Naive thymus-derived CD8-positive, alpha-beta T cell (primary cell): ENCODE measurements around the gene MFSD12. TPM values are rescaled to one million over a fixed set of nuclear protein-coding genes. Genes with fewer than 3 reads are reported as not detected.

Experiments
- ATAC-seq, 2 donors: fragments of 150-1000 bp; cut with Tn5 transposase in 1 of 2; sonication (Bioruptor Pico), chemical (Tn5 transposase) in 1 of 2; 1 replicate in 1 of 2; 2 replicates in 1 of 2; pipeline ENCODE4 v1.10.0; 2021; ENCODE audit warnings: mild to moderate bottlenecking in 2 of 2, moderate library complexity in 2 of 2
- POLR2A ChIA-PET: fragments of 350-600 bp; sonication (Branson Sonifier 250); formaldehyde crosslinking; loops from one replicate; lab custom pipeline; 2021; ENCODE audit warnings: antibody characterized with exemption; lab: Charles Lee
- DNase-seq, 10 donors: peaks; one replicate each; pipeline versions ENCODE4 v3.0.0 to v3.0.0-alpha.2; 2020 to 2022
- H3K27ac Mint-ChIP-seq, 10 donors: one replicate each; pipeline ENCODE4 v1.8.0; 2020 to 2022; ENCODE audit warnings: mild to moderate bottlenecking in 10 of 10, mixed read lengths in 10 of 10, moderate library complexity in 4 of 10, inconsistent platforms in 1 of 10
- H3K27me3 Mint-ChIP-seq, 5 donors: one replicate each; pipeline ENCODE4 v1.8.0; 2021 to 2022; ENCODE audit warnings: mixed read lengths in 5 of 5
- H3K36me3 Mint-ChIP-seq, 3 donors: one replicate each; pipeline ENCODE4 v1.8.0; 2020 to 2022; ENCODE audit warnings: mixed read lengths in 3 of 3, mild to moderate bottlenecking in 2 of 3, inconsistent platforms in 1 of 3
- H3K4me1 Mint-ChIP-seq, 4 donors: one replicate each; pipeline ENCODE4 v1.8.0; 2021 to 2022; ENCODE audit warnings: mixed read lengths in 4 of 4
- H3K4me3 Mint-ChIP-seq, 10 donors: one replicate each; pipeline ENCODE4 v1.8.0; 2020 to 2022; ENCODE audit warnings: mild to moderate bottlenecking in 10 of 10, mixed read lengths in 10 of 10, moderate library complexity in 6 of 10, inconsistent platforms in 1 of 10
- H3K9me3 Mint-ChIP-seq, 9 donors: one replicate each; pipeline ENCODE4 v1.8.0; 2020 to 2022; ENCODE audit warnings: mixed read lengths in 9 of 9, mild to moderate bottlenecking in 3 of 9, inconsistent platforms in 1 of 9, moderate library complexity in 1 of 9
- polyA plus RNA-seq, 3 donors: library from polyadenylated mRNA; unstranded; fragments of 300-500 nt; fragmentation: Illumina TruSeq; gene quantifications; one replicate each; pipeline ENCODE4 v1.2.3, GENCODE V29; 2021
- total RNA-seq, 8 experiments: library from RNA in 2 of 8; stranded (reverse) in 2 of 8; gene quantifications; one replicate each; pipeline ENCODE4 v1.2.3 and lab custom pipeline; 2021 to 2026

Gene MFSD12
- total and polyA plus RNA-seq, 5 experiments from 2014 or later: 33.1 to 146 (median 59.6) TPM

DNA sequence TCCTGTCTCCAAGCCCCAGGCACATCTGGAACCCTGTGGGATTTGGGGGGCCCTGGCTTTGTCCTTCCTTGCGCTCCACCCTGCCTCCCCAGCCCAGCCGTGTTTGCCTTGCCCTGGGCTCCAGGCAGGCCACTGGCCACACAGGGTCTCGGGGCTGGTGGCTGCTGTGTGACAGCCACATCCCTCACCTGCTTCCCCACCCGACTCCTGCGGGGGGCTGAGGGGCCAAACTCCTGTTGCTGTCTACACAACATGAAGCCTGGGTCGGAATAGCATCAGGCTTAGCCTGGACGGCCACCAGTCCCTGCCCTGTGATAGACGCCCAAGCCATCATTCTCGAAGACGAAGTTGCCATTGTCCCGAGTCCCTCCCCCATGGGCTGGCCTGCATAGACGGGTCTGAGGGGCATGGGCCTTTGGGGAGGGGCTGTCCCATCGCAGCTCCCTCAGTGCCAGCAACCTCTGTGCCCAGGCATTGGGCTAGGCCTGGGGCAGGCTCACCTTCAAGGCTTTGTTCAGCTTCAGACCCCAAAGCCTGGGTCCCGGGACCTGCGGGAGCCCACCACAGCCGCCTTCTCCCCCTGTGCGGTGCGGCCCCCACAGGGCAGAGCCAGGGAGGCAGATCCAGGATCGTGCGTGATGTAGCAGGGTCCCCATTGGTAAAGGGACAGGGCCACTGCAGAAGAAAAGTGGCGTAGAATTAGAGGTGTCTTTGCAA is 33.9 kb downstream of the MFSD12 start:
- Mint-ChIP-seq H3K36me3 (peaks cover 0 to 40% (median 2%) of the 10 kb centered on the region in 3 donors), H3K9me3 (no peaks in the 10 kb centered on the region), H3K27ac (no peak overlapping the region), H3K27me3 (no peaks in the 10 kb centered on the region), H3K4me1 (peaks cover 6 to 13% (median 9%) of the 10 kb centered on the region in 4 donors), H3K4me3 (no peak overlapping the region)
- POLR2A ChIA-PET: no interaction called here
- no peak for ATAC-seq
- DNase-seq: no peak

DNA sequence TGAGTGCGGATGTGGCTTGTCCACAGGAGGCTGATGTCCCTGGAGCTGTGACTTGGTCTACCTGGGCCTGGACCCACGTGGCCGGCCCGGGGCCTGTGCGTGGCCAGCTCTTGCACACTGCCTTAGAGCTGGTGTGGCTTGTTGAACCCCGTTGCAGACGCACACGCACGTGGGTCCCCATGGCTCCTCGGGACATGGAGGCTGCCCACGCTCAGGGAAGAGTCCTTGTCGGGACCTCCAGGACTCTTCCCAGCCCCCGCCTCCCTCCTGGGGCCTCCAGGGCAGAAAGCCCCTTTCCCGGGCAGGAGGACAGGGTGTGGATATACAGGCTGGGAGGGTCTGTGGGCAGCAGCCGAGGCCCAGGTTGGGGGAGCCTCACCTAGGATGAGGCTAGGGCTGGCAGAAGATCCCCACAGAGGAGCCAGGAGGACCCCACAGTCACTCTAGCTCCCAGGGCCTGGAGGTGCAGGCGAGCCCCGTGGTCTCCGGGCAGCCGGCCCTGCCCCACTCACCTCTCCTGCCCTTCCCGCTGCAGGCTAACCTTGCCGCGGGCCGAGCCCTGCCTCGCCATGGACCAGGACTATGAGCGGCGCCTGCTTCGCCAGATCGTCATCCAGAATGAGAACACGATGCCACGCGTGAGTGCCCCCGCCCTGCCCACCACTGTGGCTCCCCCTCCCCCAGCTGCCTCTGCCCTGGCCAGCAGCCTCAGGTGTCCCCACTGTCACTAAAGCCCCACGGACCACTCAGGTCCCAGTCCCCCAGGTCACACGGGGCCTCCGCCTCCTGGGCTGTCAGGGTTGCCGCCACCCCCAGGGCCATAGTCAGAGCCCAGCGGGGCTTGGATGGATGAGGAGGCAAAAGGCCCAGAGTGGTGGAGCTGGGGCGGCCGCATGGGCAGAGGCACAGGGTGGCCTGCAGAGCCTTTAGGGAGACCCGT is 34.7 kb downstream of the MFSD12 start:
- DNase-seq (no peak), ATAC-seq (no peak)
- H3K36me3 Mint-ChIP-seq: peaks cover 0 to 40% (median 2%) of the 10 kb centered on the region in 3 donors
- no peaks in the 10 kb centered on the region for H3K27me3 Mint-ChIP-seq
- POLR2A ChIA-PET: interaction anchor here (0.5 kb wide), 1 partner anchor 1694 kb away, joined by 3 read pairs; no protein-coding TSS in a partner anchor
- H3K27ac Mint-ChIP-seq: no peak overlapping the region
- H3K4me3 Mint-ChIP-seq: no peak overlapping the region
- peaks cover 6 to 17% (median 12%) of the 10 kb centered on the region in 4 donors for H3K4me1 Mint-ChIP-seq
- H3K9me3 Mint-ChIP-seq: no peaks in the 10 kb centered on the region

GRCh38 chr19:3521104-3521445 is 36.3 kb downstream of the MFSD12 start:
- no peak for ATAC-seq
- H3K4me1 Mint-ChIP-seq: peaks cover 11 to 31% (median 23%) of the 10 kb centered on the region in 4 donors
- H3K4me3 Mint-ChIP-seq: peak overlapping the region in 1 of 10 donors; percentile 8
- no peak for DNase-seq
- H3K9me3 Mint-ChIP-seq: no peaks in the 10 kb centered on the region
- peak overlapping the region in 2 of 10 donors; percentile 11 to 46 for H3K27ac Mint-ChIP-seq
- POLR2A ChIA-PET: interaction anchor here (0.6 to 0.7 kb wide), 2 partner anchors 309 to 821 kb away, joined by 3 read pairs; no protein-coding TSS in a partner anchor
- no peaks in the 10 kb centered on the region for H3K27me3 Mint-ChIP-seq
- H3K36me3 Mint-ChIP-seq: peaks cover 0 to 34% (median 0%) of the 10 kb centered on the region in 3 donors

- H3K27me3 Mint-ChIP-seq: no peaks in the 10 kb centered on the region
- no peak overlapping the region for H3K27ac Mint-ChIP-seq
- DNase-seq (no peak), ATAC-seq (no peak)
- peaks cover 13 to 36% (median 30%) of the 10 kb centered on the region in 4 donors for H3K4me1 Mint-ChIP-seq
- H3K4me3 Mint-ChIP-seq: no peak overlapping the region
- H3K36me3 Mint-ChIP-seq: peaks cover 0 to 34% (median 0%) of the 10 kb centered on the region in 3 donors
- H3K9me3 Mint-ChIP-seq: no peaks in the 10 kb centered on the region
- POLR2A ChIA-PET: interaction anchor here (0.7 kb wide), 1 partner anchor 822 kb away, joined by 3 read pairs; no protein-coding TSS in a partner anchor
These were observed 37.0 kb downstream of the MFSD12 start for GRCh38 chr19:3520166-3521103.

DNA sequence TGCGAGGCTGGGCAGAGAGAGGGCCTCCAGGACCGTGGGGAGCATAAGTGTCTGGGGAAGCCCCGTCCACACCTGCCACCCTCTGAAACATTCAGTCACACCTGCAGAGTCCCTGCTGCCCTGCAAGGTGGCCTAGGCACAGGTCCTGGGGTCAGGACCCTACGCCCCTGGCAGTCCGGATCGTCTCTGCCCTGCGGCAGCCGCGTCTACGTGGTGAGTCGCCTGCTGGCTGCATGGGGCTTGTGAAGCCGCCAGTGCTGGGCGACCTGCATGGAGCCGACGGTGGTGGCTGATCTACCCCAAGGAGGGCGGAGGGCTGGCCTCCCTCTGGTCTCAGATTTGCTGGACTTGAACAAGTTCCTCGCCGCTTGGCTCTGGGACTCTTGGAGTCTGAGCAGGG is 38.3 kb downstream of the MFSD12 start:
- H3K27ac Mint-ChIP-seq: peak overlapping the region in 1 of 10 donors; percentile 19
- no peak for ATAC-seq
- POLR2A ChIA-PET: no interaction called here
- H3K36me3 Mint-ChIP-seq: peaks cover 0 to 27% (median 0%) of the 10 kb centered on the region in 3 donors
- peaks cover 18 to 47% (median 40%) of the 10 kb centered on the region in 4 donors for H3K4me1 Mint-ChIP-seq
- no peaks in the 10 kb centered on the region for H3K27me3 Mint-ChIP-seq
- no peaks in the 10 kb centered on the region for H3K9me3 Mint-ChIP-seq
- H3K4me3 Mint-ChIP-seq: no peak overlapping the region
- no peak for DNase-seq

DNA sequence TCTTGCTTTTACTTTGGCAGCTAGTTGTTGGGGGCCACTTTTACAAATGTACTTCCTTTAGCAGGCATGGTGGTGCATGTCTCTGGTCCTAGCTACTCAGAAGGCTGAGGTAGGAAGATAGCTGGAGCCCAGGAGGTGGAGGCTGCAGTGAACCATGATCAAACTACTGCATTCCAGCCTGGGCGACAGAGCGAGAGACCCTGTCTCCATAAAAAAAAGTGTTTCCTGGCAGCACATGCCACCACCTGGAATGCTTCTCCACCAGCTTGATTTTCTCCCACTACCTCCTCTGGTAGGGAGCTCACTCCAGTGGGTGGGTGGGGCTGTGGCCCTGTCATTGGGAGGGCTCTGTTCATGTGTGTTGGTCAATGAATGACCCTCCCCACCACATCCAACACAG is 38.7 kb downstream of the MFSD12 start:
- POLR2A ChIA-PET: interaction anchor here (0.6 kb wide), 1 partner anchor 51 kb away, joined by 4 read pairs; no protein-coding TSS in a partner anchor

GRCh38 chr19:3518255-3518654 is 39.1 kb downstream of the MFSD12 start:
- peak overlapping the region in 3 of 10 donors; percentile 34 to 74 (median 40) for H3K27ac Mint-ChIP-seq

More for the DNA sequence above, 38.7 kb downstream of the MFSD12 start:
- DNase-seq (no peak), ATAC-seq (no peak)
- Mint-ChIP-seq H3K27me3 (no peaks in the 10 kb centered on the region), H3K36me3 (peaks cover 0 to 22% (median 0%) of the 10 kb centered on the region in 3 donors), H3K9me3 (no peaks in the 10 kb centered on the region), H3K4me1 (peaks cover 18 to 51% (median 43%) of the 10 kb centered on the region in 4 donors), H3K27ac (peak overlapping the region in 1 of 10 donors; percentile 19), H3K4me3 (peak overlapping the region in 1 of 10 donors; percentile 45)

DNA sequence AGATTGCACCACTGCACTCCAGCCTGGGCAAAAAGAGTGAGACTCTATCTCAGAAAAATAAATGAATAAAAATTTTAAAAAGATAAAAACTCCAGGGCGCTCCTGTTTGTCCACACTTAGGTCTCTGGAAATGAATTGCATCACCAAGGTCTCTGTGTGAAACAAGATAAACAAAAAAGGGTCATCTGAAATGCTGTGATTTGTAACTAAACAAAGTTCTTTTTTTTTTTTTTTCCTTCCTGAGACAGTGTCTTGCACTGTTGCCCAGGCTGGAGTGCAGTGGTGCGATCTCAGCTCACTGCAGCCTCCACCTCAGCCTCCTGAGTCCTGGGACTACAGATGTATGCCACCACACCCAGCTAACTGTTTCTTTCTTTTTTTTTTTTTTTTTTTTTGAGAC is 39.7 kb downstream of the MFSD12 start:
- Mint-ChIP-seq H3K27ac (peak overlapping the region in 1 of 10 donors; percentile 80), H3K4me1 (peaks cover 19 to 56% (median 44%) of the 10 kb centered on the region in 4 donors), H3K36me3 (peaks cover 0 to 17% (median 0%) of the 10 kb centered on the region in 3 donors), H3K27me3 (no peaks in the 10 kb centered on the region), H3K4me3 (no peak overlapping the region), H3K9me3 (no peaks in the 10 kb centered on the region)
- DNase-seq (no peak), ATAC-seq (no peak)
- POLR2A ChIA-PET: interaction anchor here (0.7 to 1.5 kb wide), 2 partner anchors 11 to 167 kb away, joined by 4 to 5 read pairs; no protein-coding TSS in a partner anchor

More at GRCh38 chr19:3518255-3518654, 39.1 kb downstream of the MFSD12 start:
- POLR2A ChIA-PET: interaction anchor here (0.6 kb wide), 1 partner anchor 51 kb away, joined by 4 read pairs; no protein-coding TSS in a partner anchor
- H3K4me3 Mint-ChIP-seq: peak overlapping the region in 1 of 10 donors; percentile 45
- peaks cover 19 to 55% (median 44%) of the 10 kb centered on the region in 4 donors for H3K4me1 Mint-ChIP-seq
- ATAC-seq (no peak), DNase-seq (no peak)
- H3K9me3 Mint-ChIP-seq: no peaks in the 10 kb centered on the region
- H3K27me3 Mint-ChIP-seq: no peaks in the 10 kb centered on the region
- H3K36me3 Mint-ChIP-seq: peaks cover 0 to 18% (median 0%) of the 10 kb centered on the region in 3 donors

- Mint-ChIP-seq H3K27me3 (no peaks in the 10 kb centered on the region), H3K36me3 (peaks cover 0 to 11% (median 0%) of the 10 kb centered on the region in 3 donors), H3K4me1 (peaks cover 20 to 65% (median 47%) of the 10 kb centered on the region in 4 donors), H3K9me3 (no peaks in the 10 kb centered on the region), H3K4me3 (peak overlapping the region in 7 of 10 donors; percentile 28 to 58 (median 39)), H3K27ac (peak overlapping the region; percentile 31 to 92 (median 81))
- POLR2A ChIA-PET: interaction anchor here (0.6 to 1.5 kb wide), 5 partner anchors 10 to 1235 kb away, joined by 3 to 4 read pairs (median 3); partner anchors contain the start of genes DOHH, MFSD12 and PEAK3
- ATAC-seq: peak; percentile 71 to 89
- peak in 9 of 10 donors; percentile 28 to 78 (median 63) for DNase-seq
These were observed 40.6 kb downstream of the MFSD12 start for GRCh38 chr19:3516675-3517207.

GRCh38 chr19:3515891-3516422 is 41.4 kb downstream of the MFSD12 start:
- H3K27ac Mint-ChIP-seq: peak overlapping the region in 8 of 10 donors; percentile 55 to 89 (median 78)

More at GRCh38 chr19:3515891-3516422, 41.4 kb downstream of the MFSD12 start:
- Mint-ChIP-seq H3K4me3 (peak overlapping the region in 5 of 10 donors; percentile 3 to 58 (median 33)), H3K36me3 (peaks cover 0 to 5% (median 0%) of the 10 kb centered on the region in 3 donors), H3K4me1 (peaks cover 19 to 64% (median 49%) of the 10 kb centered on the region in 4 donors), H3K27me3 (no peaks in the 10 kb centered on the region), H3K9me3 (no peaks in the 10 kb centered on the region)
- no peak for DNase-seq
- ATAC-seq: peak in 1 of 2 donors; percentile 17
- POLR2A ChIA-PET: interaction anchor here (0.8 to 1.1 kb wide), 3 partner anchors 16 to 550 kb away, joined by 3 read pairs; partner anchors contain the start of genes DOHH and MFSD12
